Mammary epithelial cell (primary cell): ENCODE data around the gene MX1.

Source experiments
- EZH2 ChIP-seq: IDR thresholded peaks from 2 replicates; pipeline ENCODE4 v1.6.1; 2012; ENCODE audit warnings: low read length, inconsistent platforms, borderline replicate concordance
- TF ChIP-seq, protein P1 (sequence below), 2 donors: IDR thresholded peaks in 1 of 2; conservative IDR thresholded peaks in 1 of 2; 2 replicates each; pipeline ENCODE4 v1.5.1; 2011 to 2012; ENCODE audit warnings: inconsistent platforms in 2 of 2, low read length in 2 of 2, mild to moderate bottlenecking in 2 of 2, control low read depth in 1 of 2, low read depth in 1 of 2; ENCODE audit not compliant: insufficient read depth in 1 of 2; ENCODE audit errors: extremely low read depth in 1 of 2

DNA sequence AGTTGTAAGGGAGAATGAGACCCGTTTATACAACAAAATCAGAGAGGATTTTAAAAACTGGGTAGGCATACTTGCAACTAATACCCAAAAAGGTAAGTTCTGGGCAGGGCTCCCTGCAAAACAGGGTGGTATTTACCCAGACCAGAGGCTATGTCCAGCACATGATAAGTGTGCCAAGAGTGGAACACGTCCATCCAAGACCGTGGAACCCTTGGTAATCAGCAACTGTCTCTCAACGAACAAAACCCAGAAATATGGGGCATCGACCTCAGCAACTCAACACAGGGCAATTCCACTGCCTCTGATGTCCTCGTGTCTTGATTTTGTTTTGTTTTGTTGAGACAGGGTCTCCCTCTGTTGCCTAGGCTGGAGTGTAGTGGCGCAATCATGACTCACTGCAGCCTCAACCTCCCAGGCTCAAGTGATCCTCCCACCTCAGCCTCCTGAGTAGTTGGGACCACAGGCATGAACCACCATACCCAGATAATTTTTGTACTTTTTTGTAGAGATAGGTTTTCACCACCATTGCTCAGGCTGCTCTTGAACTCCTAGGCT, 26.7 kb upstream of the MX1 start:
- TF ChIP-seq, protein P1, sequence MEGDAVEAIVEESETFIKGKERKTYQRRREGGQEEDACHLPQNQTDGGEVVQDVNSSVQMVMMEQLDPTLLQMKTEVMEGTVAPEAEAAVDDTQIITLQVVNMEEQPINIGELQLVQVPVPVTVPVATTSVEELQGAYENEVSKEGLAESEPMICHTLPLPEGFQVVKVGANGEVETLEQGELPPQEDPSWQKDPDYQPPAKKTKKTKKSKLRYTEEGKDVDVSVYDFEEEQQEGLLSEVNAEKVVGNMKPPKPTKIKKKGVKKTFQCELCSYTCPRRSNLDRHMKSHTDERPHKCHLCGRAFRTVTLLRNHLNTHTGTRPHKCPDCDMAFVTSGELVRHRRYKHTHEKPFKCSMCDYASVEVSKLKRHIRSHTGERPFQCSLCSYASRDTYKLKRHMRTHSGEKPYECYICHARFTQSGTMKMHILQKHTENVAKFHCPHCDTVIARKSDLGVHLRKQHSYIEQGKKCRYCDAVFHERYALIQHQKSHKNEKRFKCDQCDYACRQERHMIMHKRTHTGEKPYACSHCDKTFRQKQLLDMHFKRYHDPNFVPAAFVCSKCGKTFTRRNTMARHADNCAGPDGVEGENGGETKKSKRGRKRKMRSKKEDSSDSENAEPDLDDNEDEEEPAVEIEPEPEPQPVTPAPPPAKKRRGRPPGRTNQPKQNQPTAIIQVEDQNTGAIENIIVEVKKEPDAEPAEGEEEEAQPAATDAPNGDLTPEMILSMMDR (conservative IDR thresholded peaks at IDR 0.05 in 1 of 2, IDR thresholded peaks at IDR 0.05 in 1 of 2; ENCODE audit: extremely low read depth in 1 of 2, insufficient read depth in 1 of 2, low read depth in 1 of 2, low read length in 2 of 2) = no peak
- TF ChIP-seq EZH2 = no peak
